ENCODE data around the gene SEMA4G.

SEMA4G gene

DNA sequence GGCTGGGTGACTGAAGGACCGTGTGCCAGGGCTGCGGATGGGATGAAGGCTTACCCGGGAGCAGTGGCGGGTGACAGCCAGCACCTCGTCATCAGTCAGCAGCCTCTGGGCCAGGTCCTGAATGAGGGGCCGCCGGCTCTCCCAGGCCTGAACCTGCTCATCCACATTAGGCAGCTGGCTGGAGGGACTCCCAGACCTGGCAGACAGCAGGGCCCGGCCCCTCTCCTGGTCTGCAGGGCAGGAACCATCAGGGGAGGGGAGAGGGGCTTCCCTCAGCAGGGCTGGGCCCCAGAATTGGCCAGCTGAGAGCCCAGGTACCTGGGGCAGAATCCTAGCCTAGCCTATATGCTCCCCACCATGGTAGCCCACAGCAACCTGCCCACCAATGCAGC, 46.3 kb downstream of the SEMA4G start:
- H3K4me3 ChIP-seq (ENCODE audit: control insufficient read depth in 1 of 7, extremely low read depth in 1 of 7, insufficient read depth in 4 of 7, low read depth in 2 of 7, low read length in 6 of 7): no peak overlapping the region
- CTCF ChIA-PET: interaction anchor here (1.5 to 7.3 kb wide), 11 partner anchors 12 to 126 kb away, joined by 4 to 311 read pairs (median 9); partner anchors contain the start of genes LZTS2, MRPL43, PDZD7 and SEMA4G
- H3K36me3 ChIP-seq (ENCODE audit: control insufficient read depth in 4 of 4, insufficient read depth in 4 of 4, low read length in 3 of 4): no peaks in the 10 kb centered on the region
- H3K27me3 ChIP-seq (replicated peaks in 2 of 5; ENCODE audit: control insufficient read depth in 4 of 5, insufficient read depth in 5 of 5, low read length in 4 of 5): peaks cover 0 to 29% (median 3%) of the 10 kb centered on the region in 5 experiments
- DNase-seq: no peak
- no peaks in the 10 kb centered on the region for H3K9me3 ChIP-seq (ENCODE audit: control extremely low read depth in 1 of 5, control insufficient read depth in 4 of 5, insufficient read depth in 2 of 5, low read depth in 1 of 5, low read length in 4 of 5)
- no peak overlapping the region for H3K27ac ChIP-seq (ENCODE audit: insufficient read depth in 1 of 2, low read depth in 1 of 2, low read length in 2 of 2, poor library complexity in 1 of 2, severe bottlenecking in 2 of 2)
- POLR2A ChIA-PET: no interaction called here
- peaks cover 0 to 31% (median 29%) of the 10 kb centered on the region in 4 experiments for H3K4me1 ChIP-seq (ENCODE audit: control extremely low read depth in 1 of 4, control insufficient read depth in 4 of 4, insufficient read depth in 4 of 4, low read length in 3 of 4)
- 96% methylated on average over 8 of the region's 8 CpGs for WGBS (ENCODE audit: insufficient coverage)

DNA sequence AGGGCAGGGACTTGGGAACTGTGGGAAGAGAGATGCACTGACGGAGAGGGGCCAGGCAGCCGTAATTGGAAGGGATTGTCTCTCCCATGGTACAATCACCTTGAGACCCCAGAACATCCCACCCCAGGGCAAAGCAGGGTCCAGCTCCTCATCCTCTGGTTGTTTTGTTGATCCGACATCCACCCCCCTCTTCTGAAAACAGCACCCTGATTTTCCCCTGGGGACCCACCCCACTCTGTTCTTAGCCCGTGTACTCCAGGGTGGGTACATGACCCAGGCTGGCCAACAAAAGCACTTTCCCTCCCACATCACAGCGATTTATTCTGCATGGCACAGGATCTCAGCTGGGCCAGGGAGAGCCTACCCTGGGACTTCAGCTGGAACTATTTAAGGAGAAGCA, 47.5 kb downstream of the SEMA4G start:
- POLR2A ChIA-PET: interaction anchor here (1.2 kb wide), 1 partner anchor 15 kb away, joined by 4 read pairs; no protein-coding TSS in a partner anchor
- 97% methylated on average over 5 of the region's 5 CpGs for WGBS (ENCODE audit: insufficient coverage)
- CTCF ChIA-PET: interaction anchor here (1.0 to 7.3 kb wide), 7 partner anchors 11 to 50 kb away, joined by 3 to 311 read pairs (median 71); partner anchors contain the start of genes LZTS2, MRPL43, PDZD7 and SEMA4G
- peaks cover 0 to 31% (median 29%) of the 10 kb centered on the region in 4 experiments for H3K4me1 ChIP-seq (ENCODE audit: control extremely low read depth in 1 of 4, control insufficient read depth in 4 of 4, insufficient read depth in 4 of 4, low read length in 3 of 4)
- no peaks in the 10 kb centered on the region for H3K9me3 ChIP-seq (ENCODE audit: control extremely low read depth in 1 of 5, control insufficient read depth in 4 of 5, insufficient read depth in 2 of 5, low read depth in 1 of 5, low read length in 4 of 5)
- no peak for DNase-seq
- no peaks in the 10 kb centered on the region for H3K36me3 ChIP-seq (ENCODE audit: control insufficient read depth in 4 of 4, insufficient read depth in 4 of 4, low read length in 3 of 4)
- peaks cover 0 to 29% (median 3%) of the 10 kb centered on the region in 5 experiments for H3K27me3 ChIP-seq (replicated peaks in 2 of 5; ENCODE audit: control insufficient read depth in 4 of 5, insufficient read depth in 5 of 5, low read length in 4 of 5)
- no peak overlapping the region for H3K4me3 ChIP-seq (ENCODE audit: control insufficient read depth in 1 of 7, extremely low read depth in 1 of 7, insufficient read depth in 4 of 7, low read depth in 2 of 7, low read length in 6 of 7)
- no peak overlapping the region for H3K27ac ChIP-seq (ENCODE audit: insufficient read depth in 1 of 2, low read depth in 1 of 2, low read length in 2 of 2, poor library complexity in 1 of 2, severe bottlenecking in 2 of 2)

DNA sequence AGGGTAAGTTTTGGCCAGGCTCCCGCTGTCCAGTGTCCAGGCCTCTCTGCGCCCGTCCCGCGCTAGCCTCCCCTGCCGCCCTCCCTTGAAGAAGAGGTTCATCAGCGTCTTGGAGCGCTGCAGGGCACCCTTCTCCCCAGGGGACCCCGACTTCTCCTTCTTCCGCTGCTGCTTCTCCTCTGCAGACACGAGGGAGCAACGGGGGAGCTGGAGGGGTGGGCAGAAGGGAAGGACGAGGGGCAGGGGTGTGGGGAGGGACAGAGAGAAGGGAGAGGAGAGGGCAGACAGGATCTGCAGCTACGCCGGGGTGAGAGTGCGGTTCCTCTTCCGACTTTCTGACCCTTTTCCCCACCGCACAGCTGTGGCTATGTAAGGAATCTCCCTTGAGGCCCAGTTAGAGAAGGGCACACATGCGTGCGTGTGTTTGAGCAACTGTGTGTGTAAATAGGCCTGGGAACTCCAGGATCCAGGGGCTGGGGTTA, 48.9 kb downstream of the SEMA4G start:
- Histone ChIP-seq H3K27ac (ENCODE audit: insufficient read depth in 1 of 2, low read depth in 1 of 2, low read length in 2 of 2, poor library complexity in 1 of 2, severe bottlenecking in 2 of 2) (no peak overlapping the region), H3K36me3 (ENCODE audit: control insufficient read depth in 4 of 4, insufficient read depth in 4 of 4, low read length in 3 of 4) (no peaks in the 10 kb centered on the region), H3K27me3 (replicated peaks in 2 of 5; ENCODE audit: control insufficient read depth in 4 of 5, insufficient read depth in 5 of 5, low read length in 4 of 5) (peaks cover 0 to 29% (median 3%) of the 10 kb centered on the region in 5 experiments), H3K4me1 (ENCODE audit: control extremely low read depth in 1 of 4, control insufficient read depth in 4 of 4, insufficient read depth in 4 of 4, low read length in 3 of 4) (peaks cover 0 to 23% (median 22%) of the 10 kb centered on the region in 4 experiments), H3K4me3 (ENCODE audit: control insufficient read depth in 1 of 7, extremely low read depth in 1 of 7, insufficient read depth in 4 of 7, low read depth in 2 of 7, low read length in 6 of 7) (peak overlapping the region in 1 of 7 experiments; percentile 28), H3K9me3 (ENCODE audit: control extremely low read depth in 1 of 5, control insufficient read depth in 4 of 5, insufficient read depth in 2 of 5, low read depth in 1 of 5, low read length in 4 of 5) (no peaks in the 10 kb centered on the region)
- DNase-seq: peak in 2 of 3 donors; percentile 69 to 71
- CTCF ChIA-PET: interaction anchor here (0.9 to 7.3 kb wide), 13 partner anchors 10 to 124 kb away, joined by 3 to 311 read pairs (median 9); partner anchors contain the start of genes LZTS2, MRPL43, PDZD7 and SEMA4G
- WGBS (ENCODE audit: insufficient coverage): 39% methylated on average over 8 of the region's 20 CpGs
- POLR2A ChIA-PET: interaction anchor here (0.8 kb wide), 1 partner anchor 32 kb away, joined by 3 read pairs; no protein-coding TSS in a partner anchor

DNA sequence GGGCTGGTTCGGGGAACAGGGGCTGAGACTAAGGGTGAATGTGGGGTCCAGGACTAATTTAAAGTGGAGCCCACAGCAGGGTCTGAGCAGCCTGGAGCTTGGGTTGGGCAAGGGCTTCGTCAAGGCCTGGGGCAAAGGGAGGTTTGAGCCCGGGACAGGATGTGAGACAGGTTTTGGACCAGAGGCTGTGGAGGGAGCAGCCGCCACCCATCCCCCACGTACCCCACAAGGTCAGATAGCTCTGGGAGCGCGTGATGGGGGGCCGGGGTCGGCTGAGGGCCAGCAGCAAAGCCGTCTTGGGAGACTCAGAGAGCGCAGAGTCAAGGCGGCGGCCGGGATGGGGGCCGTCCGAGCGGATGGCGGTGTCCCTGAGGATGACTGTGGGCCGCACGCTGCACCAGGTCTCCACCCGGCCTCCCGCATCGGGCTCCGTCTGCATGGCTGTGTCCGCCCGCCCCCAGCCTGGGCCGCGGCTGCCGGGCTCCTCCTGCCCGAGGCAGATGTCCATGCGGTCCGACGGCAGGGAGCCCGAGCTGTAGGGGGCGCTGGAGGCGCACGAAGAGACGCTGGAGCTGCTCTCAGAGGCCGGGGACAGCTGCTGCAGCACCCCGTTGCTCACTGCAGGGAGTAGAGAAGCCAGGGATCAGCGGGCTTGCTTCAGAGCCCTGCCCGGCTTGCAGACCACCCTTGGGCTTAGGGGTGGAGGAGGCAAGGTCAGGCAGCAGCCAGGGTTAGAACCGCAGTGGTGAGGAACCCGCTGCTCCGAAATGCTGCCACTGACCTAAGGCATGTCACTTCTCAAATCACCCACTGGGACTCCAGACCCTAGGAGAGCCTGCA, 49.5 kb downstream of the SEMA4G start:
- peaks cover 0 to 23% (median 17%) of the 10 kb centered on the region in 4 experiments for H3K4me1 ChIP-seq (ENCODE audit: control extremely low read depth in 1 of 4, control insufficient read depth in 4 of 4, insufficient read depth in 4 of 4, low read length in 3 of 4)
- DNase-seq: peak; percentile 72 to 73 (median 73)
- H3K9me3 ChIP-seq (ENCODE audit: control extremely low read depth in 1 of 5, control insufficient read depth in 4 of 5, insufficient read depth in 2 of 5, low read depth in 1 of 5, low read length in 4 of 5): no peaks in the 10 kb centered on the region
- H3K36me3 ChIP-seq (ENCODE audit: control insufficient read depth in 4 of 4, insufficient read depth in 4 of 4, low read length in 3 of 4): no peaks in the 10 kb centered on the region
- ChIA-PET CTCF (interaction anchor here (0.9 to 7.3 kb wide), 16 partner anchors 9 to 123 kb away, joined by 3 to 311 read pairs (median 8); partner anchors contain the start of genes LZTS2, MRPL43, PDZD7 and SEMA4G), POLR2A (interaction anchor here (0.8 to 1.3 kb wide), 2 partner anchors 13 to 31 kb away, joined by 3 read pairs; no protein-coding TSS in a partner anchor)
- H3K27me3 ChIP-seq (replicated peaks in 2 of 5; ENCODE audit: control insufficient read depth in 4 of 5, insufficient read depth in 5 of 5, low read length in 4 of 5): peaks cover 0 to 29% (median 3%) of the 10 kb centered on the region in 5 experiments
- no peak overlapping the region for H3K27ac ChIP-seq (ENCODE audit: insufficient read depth in 1 of 2, low read depth in 1 of 2, low read length in 2 of 2, poor library complexity in 1 of 2, severe bottlenecking in 2 of 2)
- 48% methylated on average over 44 of the region's 45 CpGs for WGBS (ENCODE audit: insufficient coverage)
- peak overlapping the region in 3 of 7 experiments; percentile 7 to 48 (median 19) for H3K4me3 ChIP-seq (ENCODE audit: control insufficient read depth in 1 of 7, extremely low read depth in 1 of 7, insufficient read depth in 4 of 7, low read depth in 2 of 7, low read length in 6 of 7)

Data from common myeloid progenitor, CD34-positive (primary cell).